ENCODE data around the gene ARHGAP20. TPM values are rescaled to one million over a fixed set of nuclear protein-coding genes. Genes with fewer than 3 reads are reported as not detected.

ARHGAP20 gene
- total and polyA plus RNA-seq, 2 of the 4 experiments (the other 2 are of a cell fraction): 1.4 to 2.5 TPM

DNA sequence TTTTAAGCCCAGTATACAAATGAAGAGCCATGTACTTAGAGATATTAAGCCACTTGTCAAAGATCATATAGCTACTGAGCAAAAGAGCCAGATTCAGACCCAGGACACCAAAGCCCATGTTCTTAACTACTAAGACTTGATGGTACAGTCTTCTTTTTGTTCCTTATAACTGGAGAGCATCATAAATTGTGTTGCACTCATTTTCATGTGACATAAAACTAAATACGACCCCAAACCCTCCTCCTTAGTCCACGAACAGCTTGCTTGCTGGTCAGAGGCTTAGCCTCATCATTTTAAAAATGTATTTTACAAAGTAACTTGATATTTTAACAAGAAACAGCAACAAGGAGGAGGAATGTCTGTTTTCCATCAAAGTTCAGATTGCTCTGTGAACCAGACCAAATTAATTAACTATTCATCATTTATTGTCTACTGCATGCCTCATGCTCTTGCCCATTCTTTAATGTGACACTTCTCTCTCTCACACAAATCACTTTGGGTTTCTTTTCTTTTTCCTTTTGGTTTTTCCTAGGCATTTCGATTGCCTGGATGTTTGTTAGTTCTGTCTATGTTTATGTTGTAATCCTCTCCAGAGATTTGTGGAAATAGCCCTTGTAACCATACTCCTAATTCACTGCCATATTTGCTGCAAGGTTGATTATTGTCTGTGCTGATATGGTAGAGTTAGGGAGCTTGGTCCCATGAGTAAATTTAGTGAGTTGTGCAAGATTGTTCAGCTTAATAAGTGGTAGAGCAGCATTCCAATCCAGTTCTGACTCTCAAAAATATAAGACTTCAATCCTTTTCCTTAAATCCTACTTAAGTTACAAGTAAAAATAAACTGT is 8.4 kb upstream of the ARHGAP20 start:
- dilution Hi-C loops (cut with HindIII; ENCODE audit: low sequenced_read_pairs, unreplicated experiment): no loop called here
- no peak overlapping the region for H2AK5ac ChIP-seq (ENCODE audit: low read depth, low read length)
- H3K79me1 ChIP-seq (ENCODE audit: low read depth in 1 of 2, low read length in 2 of 2): no peaks in the 10 kb centered on the region
- no peaks in the 10 kb centered on the region for H3K36me3 ChIP-seq (ENCODE audit: control insufficient read depth, insufficient read depth, low read length)
- intact Hi-C loops (cut with micrococcal nuclease): no loop called here
- no peak overlapping the region for H2BK15ac ChIP-seq (ENCODE audit: low read depth, low read length)
- no peak overlapping the region for H4K5ac ChIP-seq (ENCODE audit: low read depth, low read length)
- no peaks in the 10 kb centered on the region for H3K9me1 ChIP-seq (ENCODE audit: insufficient read depth, low read length)
- peak overlapping the region; percentile 52 for H3K18ac ChIP-seq (ENCODE audit: low read depth, low read length)
- H3K4ac ChIP-seq (ENCODE audit: low read depth, low read length): no peak overlapping the region
- no CpG with 5 or more reads among the region's 3 CpGs for WGBS, 2 experiments (ENCODE audit: extremely low coverage in 2 of 2, insufficient read length in 1 of 2)
- peak; percentile 44; the same call in 1 of the 2 replicates for TF ChIP-seq CEBPB (IDR thresholded peaks at IDR 0.05; ENCODE audit: low read depth, low read length)
- no peak for TF ChIP-seq POLR2A (IDR thresholded peaks at IDR 0.05; ENCODE audit: low read depth, low read length)
- no peaks in the 10 kb centered on the region for H4K20me1 ChIP-seq (ENCODE audit: insufficient read depth, low read length)
- DNase-seq: peak; percentile 39
- H3K14ac ChIP-seq (replicated peaks; ENCODE audit: low read depth, low read length): no peak overlapping the region
- H4K8ac ChIP-seq (ENCODE audit: low read depth in 2 of 2, low read length in 2 of 2): no peak overlapping the region
- H3K9ac ChIP-seq (ENCODE audit: low read depth, low read length): no peak overlapping the region
- no TSS peak for BruUV-seq (replicated peaks)
- H2BK120ac ChIP-seq (ENCODE audit: low read depth, low read length): no peak overlapping the region
- peaks cover 4% of the 10 kb centered on the region for H3K4me1 ChIP-seq (ENCODE audit: control insufficient read depth, insufficient read depth, low read length)
- H2AK9ac ChIP-seq (replicated peaks; ENCODE audit: low read depth, low read length, poor library complexity): no peak overlapping the region
- H4K91ac ChIP-seq (ENCODE audit: insufficient read depth, low read depth, low read length): no peak overlapping the region
- CTCF ChIA-PET: interaction anchor here (0.6 kb wide), 1 partner anchor 42 kb away, joined by 4 read pairs; no protein-coding TSS in a partner anchor
- peak overlapping the region; percentile 41; the same call in 1 of the 2 replicates for H3K4me2 ChIP-seq (ENCODE audit: low read depth, low read length)
- no peak overlapping the region for H3K4me3 ChIP-seq (ENCODE audit: insufficient read depth, low read depth, low read length)
- no peak overlapping the region for H3K56ac ChIP-seq (ENCODE audit: extremely low read depth, insufficient read depth, low read length)
- in situ Hi-C loops (cut with MboI; ENCODE audit: low sequenced_read_pairs): loop anchor here (25.0 kb wide), 1 partner anchor 258 kb away; no protein-coding TSS in a partner anchor
- peak; percentile 67 for ATAC-seq (ENCODE audit: low read depth)
- POLR2A ChIA-PET (ENCODE audit: unreplicated experiment): no interaction called here
- H2AFZ ChIP-seq (replicated peaks; ENCODE audit: low read length, poor library complexity): no peak overlapping the region
- no peaks in the 10 kb centered on the region for H3K27me3 ChIP-seq (ENCODE audit: control insufficient read depth, insufficient read depth, low read length)
- no peaks in the 10 kb centered on the region for H3K9me3 ChIP-seq (ENCODE audit: control insufficient read depth, insufficient read depth, low read length)
- no peak overlapping the region for H2BK5ac ChIP-seq (ENCODE audit: low read depth, low read length, poor library complexity, severe bottlenecking)
- peak overlapping the region; percentile 28; the same call in 1 of the 2 replicates for H2BK20ac ChIP-seq (ENCODE audit: low read depth, low read length)
- no peak overlapping the region for H3K23ac ChIP-seq (ENCODE audit: low read depth, low read length)
- no peak overlapping the region for H3K27ac ChIP-seq (ENCODE audit: insufficient read depth, low read length)
